Liver (tissue), 9 donors: ENCODE results near the gene LYRM7. TPM values are rescaled to one million over a fixed set of nuclear protein-coding genes. Genes with fewer than 3 reads are reported as not detected.

ENCODE experiments used
- DNase-seq: peaks from one replicate; pipeline ENCODE4 v3.0.0-alpha.2; 2017; ENCODE audit warnings: low spot score
- H3K27ac ChIP-seq, 2 donors: one replicate each; pipeline ENCODE4 v1.7.0; 2013; ENCODE audit warnings: inconsistent platforms in 2 of 2, low read length in 2 of 2, control low read depth in 1 of 2, low read depth in 1 of 2, mild to moderate bottlenecking in 1 of 2
- H3K27me3 ChIP-seq, 4 donors: one replicate each; pipeline versions ENCODE4 v1.6.1 to v1.7.0; 2013; ENCODE audit warnings: low read length in 3 of 4, inconsistent platforms in 1 of 4, mild to moderate bottlenecking in 1 of 4, moderate library complexity in 1 of 4; ENCODE audit not compliant: control insufficient read depth in 4 of 4, insufficient read depth in 4 of 4
- H3K36me3 ChIP-seq, 4 donors: one replicate each; pipeline versions ENCODE4 v1.6.1 to v1.7.0; 2013; ENCODE audit warnings: low read length in 3 of 4, mild to moderate bottlenecking in 3 of 4, low read depth in 1 of 4, moderate library complexity in 1 of 4; ENCODE audit not compliant: control insufficient read depth in 4 of 4, insufficient read depth in 3 of 4
- H3K4me1 ChIP-seq, 4 donors: one replicate each; pipeline versions ENCODE4 v1.6.1 to v1.7.0; 2013; ENCODE audit warnings: low read length in 3 of 4, mild to moderate bottlenecking in 3 of 4, moderate library complexity in 1 of 4; ENCODE audit not compliant: control insufficient read depth in 4 of 4, insufficient read depth in 4 of 4
- H3K4me3 ChIP-seq, 3 donors: one replicate each; pipeline versions ENCODE4 v1.6.1 to v1.7.0; 2013; ENCODE audit warnings: low read length in 3 of 3, control low read depth in 1 of 3, low read depth in 1 of 3, mild to moderate bottlenecking in 1 of 3
- H3K9ac ChIP-seq, 2 donors: one replicate each; pipeline ENCODE4 v1.7.0; 2013; ENCODE audit warnings: low read length in 2 of 2, mild to moderate bottlenecking in 2 of 2, moderate library complexity in 2 of 2, control low read depth in 1 of 2, low read depth in 1 of 2
- H3K9me3 ChIP-seq, 4 donors: one replicate each; pipeline versions ENCODE4 v1.6.1 to v1.7.0; 2013; ENCODE audit warnings: low read length in 3 of 4; ENCODE audit not compliant: control insufficient read depth in 4 of 4
- EGR1 ChIP-seq, 2 donors: IDR thresholded peaks; 2 replicates each; pipeline ENCODE4 v1.6.1; 2016 to 2018; ENCODE audit warnings: antibody characterized with exemption in 2 of 2, low read depth in 2 of 2
- FOXA1 ChIP-seq: IDR thresholded peaks from 2 replicates; pipeline ENCODE4 v1.6.1; 2016; ENCODE audit warnings: antibody characterized with exemption
- HNF4A ChIP-seq, 2 donors: conservative IDR thresholded peaks; 2 replicates each; pipeline ENCODE4 v1.6.1; 2016; ENCODE audit warnings: antibody characterized with exemption in 2 of 2, mild to moderate bottlenecking in 2 of 2
- JUND ChIP-seq, 2 donors: IDR thresholded peaks; 2 replicates each; pipeline ENCODE4 v1.6.1; 2016; ENCODE audit warnings: antibody characterized with exemption in 2 of 2
- RAD21 ChIP-seq, 2 donors: IDR thresholded peaks; 2 replicates each; pipeline ENCODE4 v1.6.1; 2016; ENCODE audit warnings: antibody characterized with exemption in 2 of 2, mild to moderate bottlenecking in 2 of 2
- REST ChIP-seq: IDR thresholded peaks from 2 replicates; pipeline ENCODE4 v1.6.1; 2016; ENCODE audit warnings: antibody characterized with exemption, mild to moderate bottlenecking
- RXRA ChIP-seq, 2 donors: IDR thresholded peaks; 2 replicates each; pipeline ENCODE4 v1.6.1; 2017 to 2018; ENCODE audit warnings: antibody characterized with exemption in 2 of 2, mild to moderate bottlenecking in 1 of 2
- SP1 ChIP-seq: IDR thresholded peaks from 2 replicates; pipeline ENCODE4 v1.6.1; 2018; ENCODE audit warnings: antibody characterized with exemption, mild to moderate bottlenecking
- TAF1 ChIP-seq: conservative IDR thresholded peaks from 2 replicates; pipeline ENCODE4 v1.6.1; 2016; ENCODE audit warnings: antibody characterized with exemption, mild to moderate bottlenecking
- WGBS: extraction: QIAGEN DNeasy Blood & Tissue Kit; methylation state at CpG from one replicate; pipeline ENCODE4 v1.1.7; 2013; 5-methylcytosine and 5-hydroxymethylcytosine counted together
- polyA plus RNA-seq, 2 donors: library from polyadenylated mRNA; stranded (reverse) in 1 of 2; unstranded in 1 of 2; fragments of 200-250 nt in 1 of 2; fragments of >200 nt in 1 of 2; fragmentation: Nextera tagmentation in 1 of 2; extraction: Ambion mirVana in 1 of 2; gene quantifications; one replicate each; pipeline versions ENCODE4 v1.2.1 to v1.2.3, GENCODE V29; 2013 to 2015
- total RNA-seq, 2 donors: library from RNA; depleted of rRNA; stranded (reverse); fragments of >200 nt; gene quantifications; one replicate each; pipeline ENCODE4 v1.2.3, GENCODE V29; 2014
- TF ChIP-seq, protein P1 (sequence below): IDR thresholded peaks from 2 replicates; pipeline ENCODE4 v1.6.1; 2016; ENCODE audit warnings: antibody characterized with exemption
- TF ChIP-seq, protein P2 (sequence below): fragments of 150-350 bp; IDR thresholded peaks from 2 replicates; pipeline ENCODE4 v1.5.1; 2017; ENCODE audit warnings: improper control_type of control experiment, low read depth, low read length; ENCODE audit not compliant: missing input control
- TF ChIP-seq, protein P3 (sequence below): IDR thresholded peaks from 2 replicates; pipeline ENCODE4 v1.6.1; 2016; ENCODE audit warnings: antibody characterized with exemption
- donor health status: healthy.
- donor health status: healthy.
- donor health status: healthy.
- donor health status: healthy.
- donor health status: healthy.

The LYRM7 gene
- total and polyA plus RNA-seq, 4 donors: 2.3 to 7.5 (median 5.8) TPM

DNA sequence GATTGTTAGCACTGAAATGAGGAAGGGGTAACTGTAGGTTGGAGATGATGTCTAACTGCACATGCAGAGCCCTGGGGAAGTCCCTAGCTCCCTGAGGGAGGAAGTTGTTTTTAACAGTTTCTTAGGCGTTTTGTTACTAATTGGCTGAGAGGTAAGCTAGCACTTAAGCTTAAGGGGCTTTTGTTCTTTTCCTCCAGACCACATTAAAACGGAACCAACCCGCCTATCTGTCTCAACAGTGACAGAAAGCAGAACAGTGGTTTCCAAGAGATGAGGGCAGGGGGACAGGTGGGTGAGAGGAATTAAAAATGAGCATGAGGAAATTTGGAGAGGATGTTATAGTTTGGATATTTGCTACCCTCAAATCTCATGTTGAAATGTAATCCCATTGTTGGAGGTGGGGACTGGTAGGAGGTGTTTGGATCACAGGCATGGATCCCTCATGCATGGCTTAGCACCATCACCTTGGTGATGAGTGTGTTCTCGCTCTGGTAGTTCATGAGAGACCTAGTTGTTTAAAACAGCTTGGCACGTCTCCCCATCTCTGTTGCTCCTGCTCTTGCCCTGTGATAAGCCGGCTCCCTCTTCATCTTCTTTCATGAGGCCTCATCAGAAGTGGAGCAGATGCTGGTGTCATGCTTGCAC lies 38.9 kb downstream of the LYRM7 start (continued):
- TF ChIP-seq, protein P1, sequence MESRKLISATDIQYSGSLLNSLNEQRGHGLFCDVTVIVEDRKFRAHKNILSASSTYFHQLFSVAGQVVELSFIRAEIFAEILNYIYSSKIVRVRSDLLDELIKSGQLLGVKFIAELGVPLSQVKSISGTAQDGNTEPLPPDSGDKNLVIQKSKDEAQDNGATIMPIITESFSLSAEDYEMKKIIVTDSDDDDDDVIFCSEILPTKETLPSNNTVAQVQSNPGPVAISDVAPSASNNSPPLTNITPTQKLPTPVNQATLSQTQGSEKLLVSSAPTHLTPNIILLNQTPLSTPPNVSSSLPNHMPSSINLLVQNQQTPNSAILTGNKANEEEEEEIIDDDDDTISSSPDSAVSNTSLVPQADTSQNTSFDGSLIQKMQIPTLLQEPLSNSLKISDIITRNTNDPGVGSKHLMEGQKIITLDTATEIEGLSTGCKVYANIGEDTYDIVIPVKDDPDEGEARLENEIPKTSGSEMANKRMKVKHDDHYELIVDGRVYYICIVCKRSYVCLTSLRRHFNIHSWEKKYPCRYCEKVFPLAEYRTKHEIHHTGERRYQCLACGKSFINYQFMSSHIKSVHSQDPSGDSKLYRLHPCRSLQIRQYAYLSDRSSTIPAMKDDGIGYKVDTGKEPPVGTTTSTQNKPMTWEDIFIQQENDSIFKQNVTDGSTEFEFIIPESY: no peak

DNA sequence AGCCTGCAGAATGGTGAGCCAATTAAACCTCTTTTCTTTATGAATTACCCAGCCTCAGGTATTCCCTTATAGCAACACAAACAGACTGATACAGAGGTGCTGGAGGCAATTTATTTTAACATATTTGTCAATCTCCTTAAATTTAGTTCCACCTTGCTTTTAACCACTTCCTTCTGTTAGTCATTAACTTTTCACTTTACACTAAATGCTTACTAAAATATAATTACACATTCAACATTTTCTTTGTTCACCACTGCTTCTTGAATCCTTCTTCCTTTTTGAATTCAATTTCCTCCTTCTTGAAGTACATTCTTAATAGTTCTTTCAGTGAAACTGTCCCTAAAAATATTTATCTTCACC lies 39.4 kb downstream of the LYRM7 start:
- Histone ChIP-seq H3K27me3 (no peaks in the 10 kb centered on the region), H3K27ac (peak overlapping the region in 1 of 2 donors; percentile 35), H3K4me3 (no peak overlapping the region), H3K9ac (no peak overlapping the region), H3K4me1 (peaks cover 0 to 6% (median 2%) of the 10 kb centered on the region in 4 donors), H3K36me3 (no peaks in the 10 kb centered on the region), H3K9me3 (no peaks in the 10 kb centered on the region)
- TF ChIP-seq, protein P2, sequence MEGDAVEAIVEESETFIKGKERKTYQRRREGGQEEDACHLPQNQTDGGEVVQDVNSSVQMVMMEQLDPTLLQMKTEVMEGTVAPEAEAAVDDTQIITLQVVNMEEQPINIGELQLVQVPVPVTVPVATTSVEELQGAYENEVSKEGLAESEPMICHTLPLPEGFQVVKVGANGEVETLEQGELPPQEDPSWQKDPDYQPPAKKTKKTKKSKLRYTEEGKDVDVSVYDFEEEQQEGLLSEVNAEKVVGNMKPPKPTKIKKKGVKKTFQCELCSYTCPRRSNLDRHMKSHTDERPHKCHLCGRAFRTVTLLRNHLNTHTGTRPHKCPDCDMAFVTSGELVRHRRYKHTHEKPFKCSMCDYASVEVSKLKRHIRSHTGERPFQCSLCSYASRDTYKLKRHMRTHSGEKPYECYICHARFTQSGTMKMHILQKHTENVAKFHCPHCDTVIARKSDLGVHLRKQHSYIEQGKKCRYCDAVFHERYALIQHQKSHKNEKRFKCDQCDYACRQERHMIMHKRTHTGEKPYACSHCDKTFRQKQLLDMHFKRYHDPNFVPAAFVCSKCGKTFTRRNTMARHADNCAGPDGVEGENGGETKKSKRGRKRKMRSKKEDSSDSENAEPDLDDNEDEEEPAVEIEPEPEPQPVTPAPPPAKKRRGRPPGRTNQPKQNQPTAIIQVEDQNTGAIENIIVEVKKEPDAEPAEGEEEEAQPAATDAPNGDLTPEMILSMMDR: no peak
- no peak for TF ChIP-seq EGR1 (IDR thresholded peaks at IDR 0.05; ENCODE audit: low read depth in 2 of 2)
- TF ChIP-seq, protein P1: no peak
- no peak for TF ChIP-seq TAF1
- no peak for TF ChIP-seq HNF4A (conservative IDR thresholded peaks at IDR 0.05)
- no peak for TF ChIP-seq RXRA (IDR thresholded peaks at IDR 0.05)
- no peak for TF ChIP-seq JUND (IDR thresholded peaks at IDR 0.05)
- no peak for TF ChIP-seq SP1
- DNase-seq: no peak

DNA sequence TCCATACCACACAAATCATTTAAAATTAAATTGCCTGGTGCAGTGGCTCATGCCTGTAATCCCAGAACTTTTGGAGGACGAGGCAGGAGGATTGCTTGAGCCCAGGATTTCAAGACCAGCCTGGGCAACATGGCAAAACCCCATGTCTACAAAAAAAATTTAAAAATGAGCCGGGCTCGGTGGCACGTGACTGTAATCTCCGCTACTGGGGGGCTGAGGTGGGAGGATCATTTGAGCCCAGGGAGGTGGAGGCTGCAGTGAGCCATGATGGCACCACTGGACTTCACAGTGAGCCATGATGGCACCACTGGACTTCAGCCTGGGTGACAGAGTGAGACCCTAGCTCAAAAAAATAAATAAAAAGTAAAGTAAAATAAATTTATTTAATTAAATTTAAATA lies 40.9 kb downstream of the LYRM7 start:
- peaks cover 0 to 2% (median under 1%) of the 10 kb centered on the region in 4 donors for H3K4me1 ChIP-seq
- H3K9me3 ChIP-seq: no peaks in the 10 kb centered on the region
- H3K27me3 ChIP-seq: no peaks in the 10 kb centered on the region
- no peak for DNase-seq
- whole genome bisulfite sequencing: 94% methylated on average over 5 of the region's 5 CpGs
- H3K27ac ChIP-seq: no peak overlapping the region
- no peaks in the 10 kb centered on the region for H3K36me3 ChIP-seq
- TF ChIP-seq REST (no peak), RAD21 (IDR thresholded peaks at IDR 0.05) (no peak), RXRA (IDR thresholded peaks at IDR 0.05) (no peak), JUND (IDR thresholded peaks at IDR 0.05) (no peak), HNF4A (conservative IDR thresholded peaks at IDR 0.05) (no peak), FOXA1 (no peak), SP1 (no peak)
- TF ChIP-seq, protein P2: no peak
- TF ChIP-seq, protein P1: no peak
- TF ChIP-seq, protein P3, sequence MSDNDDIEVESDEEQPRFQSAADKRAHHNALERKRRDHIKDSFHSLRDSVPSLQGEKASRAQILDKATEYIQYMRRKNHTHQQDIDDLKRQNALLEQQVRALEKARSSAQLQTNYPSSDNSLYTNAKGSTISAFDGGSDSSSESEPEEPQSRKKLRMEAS: no peak
- no peak overlapping the region for H3K9ac ChIP-seq
- H3K4me3 ChIP-seq: no peak overlapping the region
